Measurements from ENCODE around the gene SYT11.
"Not testable (repeated sequence)": the region's sequence is repeated elsewhere in the genome, so short reads cannot be mapped to it uniquely, and the experiment has no call there.

SYT11 gene

GRCh38 chr1:155888481-155888880 is 29.1 kb downstream of the SYT11 start:
- Histone ChIP-seq H3K4me1 (ENCODE audit: control insufficient read depth in 1 of 2, insufficient read depth in 2 of 2, low read length in 2 of 2) (no peaks in the 10 kb centered on the region), H3K27me3 (ENCODE audit: low read depth, low read length) (no peaks in the 10 kb centered on the region), H3K9me3 (ENCODE audit: control insufficient read depth in 1 of 2, low read length in 2 of 2) (no peaks in the 10 kb centered on the region), H3K4me3 (ENCODE audit: low read depth in 1 of 2, low read length in 2 of 2) (no peak overlapping the region), H3K36me3 (ENCODE audit: control insufficient read depth in 1 of 2, insufficient read depth in 2 of 2, low read length in 2 of 2) (peaks cover 0 to 16% of the 10 kb centered on the region in 2 donors), H3K27ac (ENCODE audit: low read length) (no peak overlapping the region)

GRCh38 chr1:155889566-155889965 is 30.2 kb downstream of the SYT11 start:
- Histone ChIP-seq H3K27me3 (ENCODE audit: low read depth, low read length) (no peaks in the 10 kb centered on the region), H3K36me3 (ENCODE audit: control insufficient read depth in 1 of 2, insufficient read depth in 2 of 2, low read length in 2 of 2) (peaks cover 0 to 17% of the 10 kb centered on the region in 2 donors), H3K27ac (ENCODE audit: low read length) (no peak overlapping the region), H3K4me3 (ENCODE audit: low read depth in 1 of 2, low read length in 2 of 2) (no peak overlapping the region), H3K9me3 (ENCODE audit: control insufficient read depth in 1 of 2, low read length in 2 of 2) (no peaks in the 10 kb centered on the region), H3K4me1 (ENCODE audit: control insufficient read depth in 1 of 2, insufficient read depth in 2 of 2, low read length in 2 of 2) (no peaks in the 10 kb centered on the region)

- Histone ChIP-seq H3K9me3 (ENCODE audit: control insufficient read depth in 1 of 2, low read length in 2 of 2) (no peaks in the 10 kb centered on the region), H3K4me1 (ENCODE audit: control insufficient read depth in 1 of 2, insufficient read depth in 2 of 2, low read length in 2 of 2) (no peaks in the 10 kb centered on the region), H3K4me3 (ENCODE audit: low read depth in 1 of 2, low read length in 2 of 2) (no peak overlapping the region), H3K27me3 (ENCODE audit: low read depth, low read length) (no peaks in the 10 kb centered on the region), H3K36me3 (ENCODE audit: control insufficient read depth in 1 of 2, insufficient read depth in 2 of 2, low read length in 2 of 2) (peaks cover 0 to 17% of the 10 kb centered on the region in 2 donors), H3K27ac (ENCODE audit: low read length) (no peak overlapping the region)
Measured at GRCh38 chr1:155890251-155890650, 30.9 kb downstream of the SYT11 start.

DNA sequence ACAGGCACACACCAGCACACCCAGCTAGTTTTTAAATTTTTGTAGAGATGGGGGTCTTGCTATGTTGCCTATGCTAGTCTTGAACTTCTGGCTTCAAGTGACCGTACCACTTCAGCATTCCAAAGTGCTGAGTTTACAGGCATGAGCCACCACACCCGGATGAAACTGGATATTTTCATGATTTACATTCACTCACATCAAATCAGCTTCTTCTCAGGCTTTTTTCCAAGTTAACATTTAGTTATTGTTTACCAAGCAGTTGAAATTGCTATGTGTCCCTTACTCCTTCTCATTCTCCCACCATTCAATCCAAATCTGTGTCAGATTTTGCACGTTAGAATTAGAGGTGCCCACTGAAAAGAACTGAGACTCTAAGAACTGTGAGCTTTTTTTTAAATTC is 33.4 kb downstream of the SYT11 start:
- H3K9me3 ChIP-seq (ENCODE audit: control insufficient read depth in 1 of 2, low read length in 2 of 2), result no peaks in the 10 kb centered on the region
- peaks cover 4 to 28% of the 10 kb centered on the region in 2 donors for H3K36me3 ChIP-seq (ENCODE audit: control insufficient read depth in 1 of 2, insufficient read depth in 2 of 2, low read length in 2 of 2)
- no peaks in the 10 kb centered on the region for H3K4me1 ChIP-seq (ENCODE audit: control insufficient read depth in 1 of 2, insufficient read depth in 2 of 2, low read length in 2 of 2)
- peak overlapping the region; percentile 62 for H3K27ac ChIP-seq (ENCODE audit: low read length)
- H3K27me3 ChIP-seq (ENCODE audit: low read depth, low read length), result no peaks in the 10 kb centered on the region
- no peak overlapping the region for H3K4me3 ChIP-seq (ENCODE audit: low read depth in 1 of 2, low read length in 2 of 2)

- H3K36me3 ChIP-seq (ENCODE audit: control insufficient read depth in 1 of 2, insufficient read depth in 2 of 2, low read length in 2 of 2), result peaks cover 5 to 28% of the 10 kb centered on the region in 2 donors
- no peak overlapping the region for H3K4me3 ChIP-seq (ENCODE audit: low read depth in 1 of 2, low read length in 2 of 2)
Measured at GRCh38 chr1:155893389-155894142, 34.2 kb downstream of the SYT11 start.

GRCh38 chr1:155895617-155896016 is 36.2 kb downstream of the SYT11 start:
- not testable (repeated sequence) for H3K4me1 ChIP-seq (ENCODE audit: control insufficient read depth in 1 of 2, insufficient read depth in 2 of 2, low read length in 2 of 2); H3K27ac ChIP-seq (ENCODE audit: low read length); H3K9me3 ChIP-seq (ENCODE audit: control insufficient read depth in 1 of 2, low read length in 2 of 2); H3K4me3 ChIP-seq (ENCODE audit: low read depth in 1 of 2, low read length in 2 of 2); H3K27me3 ChIP-seq (ENCODE audit: low read depth, low read length)
- H3K36me3 ChIP-seq (ENCODE audit: control insufficient read depth in 1 of 2, insufficient read depth in 2 of 2, low read length in 2 of 2), result peaks cover 25 to 42% of the 10 kb centered on the region in 2 donors

More at GRCh38 chr1:155893389-155894142, 34.2 kb downstream of the SYT11 start:
- Histone ChIP-seq H3K9me3 (ENCODE audit: control insufficient read depth in 1 of 2, low read length in 2 of 2) (no peaks in the 10 kb centered on the region), H3K4me1 (ENCODE audit: control insufficient read depth in 1 of 2, insufficient read depth in 2 of 2, low read length in 2 of 2) (no peaks in the 10 kb centered on the region), H3K27me3 (ENCODE audit: low read depth, low read length) (no peaks in the 10 kb centered on the region), H3K27ac (ENCODE audit: low read length) (peak overlapping the region; percentile 62)

DNA sequence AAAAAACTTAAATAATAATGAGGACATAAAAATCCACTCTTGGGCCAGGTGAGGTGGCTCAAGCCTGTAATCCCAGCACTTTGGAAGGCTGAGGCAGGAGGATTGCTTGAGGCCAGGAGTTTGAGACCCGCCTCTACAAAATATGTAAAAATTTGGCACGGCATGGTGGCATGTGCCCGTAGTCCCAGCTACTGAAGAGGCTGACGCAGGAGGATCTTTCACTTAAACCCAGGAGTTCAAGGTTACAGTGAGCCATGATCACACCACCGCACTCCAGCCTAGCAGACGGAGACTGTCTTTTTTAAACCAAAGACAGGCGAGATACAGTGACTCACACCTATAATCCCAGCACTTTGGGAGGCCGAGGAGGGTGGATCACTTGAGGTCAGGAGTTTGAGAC is 37.1 kb downstream of the SYT11 start:
- not testable (repeated sequence) for H3K27ac ChIP-seq (ENCODE audit: low read length); H3K4me1 ChIP-seq (ENCODE audit: control insufficient read depth in 1 of 2, insufficient read depth in 2 of 2, low read length in 2 of 2); H3K9me3 ChIP-seq (ENCODE audit: control insufficient read depth in 1 of 2, low read length in 2 of 2); H3K27me3 ChIP-seq (ENCODE audit: low read depth, low read length); H3K4me3 ChIP-seq (ENCODE audit: low read depth in 1 of 2, low read length in 2 of 2)
- peaks cover 27 to 50% of the 10 kb centered on the region in 2 donors for H3K36me3 ChIP-seq (ENCODE audit: control insufficient read depth in 1 of 2, insufficient read depth in 2 of 2, low read length in 2 of 2)

- Histone ChIP-seq H3K4me1 (ENCODE audit: control insufficient read depth in 1 of 2, insufficient read depth in 2 of 2, low read length in 2 of 2) (no peaks in the 10 kb centered on the region), H3K27me3 (ENCODE audit: low read depth, low read length) (no peaks in the 10 kb centered on the region), H3K36me3 (ENCODE audit: control insufficient read depth in 1 of 2, insufficient read depth in 2 of 2, low read length in 2 of 2) (peaks cover 27 to 58% of the 10 kb centered on the region in 2 donors), H3K4me3 (ENCODE audit: low read depth in 1 of 2, low read length in 2 of 2) (no peak overlapping the region), H3K9me3 (ENCODE audit: control insufficient read depth in 1 of 2, low read length in 2 of 2) (no peaks in the 10 kb centered on the region), H3K27ac (ENCODE audit: low read length) (no peak overlapping the region)
Measured at GRCh38 chr1:155897746-155898145, 38.4 kb downstream of the SYT11 start.

DNA sequence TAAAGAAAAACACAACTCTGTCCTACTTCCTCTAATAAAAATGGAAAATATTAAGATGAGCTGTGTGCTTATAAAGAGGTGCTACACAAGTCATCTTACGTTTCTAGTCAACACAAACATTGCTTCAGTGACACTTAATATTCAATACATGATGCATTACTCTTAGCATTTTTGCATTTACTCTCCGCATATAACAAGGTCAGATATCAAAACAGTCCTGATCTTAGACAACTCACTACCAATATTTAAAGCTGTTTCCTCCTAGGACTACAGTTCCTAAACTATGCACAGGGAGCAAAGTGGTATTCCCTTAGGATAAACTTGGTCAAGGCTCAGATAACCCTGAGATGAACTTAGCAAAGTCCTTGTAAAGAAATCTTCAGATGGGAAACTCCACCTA is 39.5 kb downstream of the SYT11 start:
- H3K9me3 ChIP-seq (ENCODE audit: control insufficient read depth in 1 of 2, low read length in 2 of 2), result no peaks in the 10 kb centered on the region
- H3K4me3 ChIP-seq (ENCODE audit: low read depth in 1 of 2, low read length in 2 of 2), result no peak overlapping the region
- H3K27ac ChIP-seq (ENCODE audit: low read length), result no peak overlapping the region
- H3K27me3 ChIP-seq (ENCODE audit: low read depth, low read length), result no peaks in the 10 kb centered on the region
- no peaks in the 10 kb centered on the region for H3K4me1 ChIP-seq (ENCODE audit: control insufficient read depth in 1 of 2, insufficient read depth in 2 of 2, low read length in 2 of 2)
- peaks cover 31 to 58% of the 10 kb centered on the region in 2 donors for H3K36me3 ChIP-seq (ENCODE audit: control insufficient read depth in 1 of 2, insufficient read depth in 2 of 2, low read length in 2 of 2)

- no peaks in the 10 kb centered on the region for H3K27me3 ChIP-seq (ENCODE audit: low read depth, low read length)
- H3K4me1 ChIP-seq (ENCODE audit: control insufficient read depth in 1 of 2, insufficient read depth in 2 of 2, low read length in 2 of 2), result no peaks in the 10 kb centered on the region
- no peak overlapping the region for H3K27ac ChIP-seq (ENCODE audit: low read length)
- H3K4me3 ChIP-seq (ENCODE audit: low read depth in 1 of 2, low read length in 2 of 2), result no peak overlapping the region
- peaks cover 39 to 66% of the 10 kb centered on the region in 2 donors for H3K36me3 ChIP-seq (ENCODE audit: control insufficient read depth in 1 of 2, insufficient read depth in 2 of 2, low read length in 2 of 2)
- no peaks in the 10 kb centered on the region for H3K9me3 ChIP-seq (ENCODE audit: control insufficient read depth in 1 of 2, low read length in 2 of 2)
Measured at GRCh38 chr1:155899683-155900082, 40.3 kb downstream of the SYT11 start.

DNA sequence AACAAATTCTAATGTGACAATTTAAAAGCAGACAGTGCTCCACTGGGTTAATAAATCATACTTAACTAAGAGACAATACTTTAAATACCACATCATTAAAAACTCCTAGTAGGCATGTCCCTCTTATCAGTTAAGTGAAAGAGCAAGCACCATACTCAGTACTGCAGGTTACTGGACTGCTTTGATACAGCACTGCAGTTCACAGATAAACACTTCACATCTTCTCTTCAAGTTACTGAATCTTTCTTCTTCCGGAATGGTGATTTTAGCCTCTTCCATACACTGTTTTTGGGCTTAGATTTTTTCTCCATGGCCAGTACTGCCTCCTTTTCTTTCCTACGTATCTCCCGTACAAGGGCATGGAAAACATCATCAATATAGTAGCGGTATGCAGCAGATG is 40.8 kb downstream of the SYT11 start:
- Histone ChIP-seq H3K9me3 (ENCODE audit: control insufficient read depth in 1 of 2, low read length in 2 of 2) (no peaks in the 10 kb centered on the region), H3K4me1 (ENCODE audit: control insufficient read depth in 1 of 2, insufficient read depth in 2 of 2, low read length in 2 of 2) (no peaks in the 10 kb centered on the region), H3K4me3 (ENCODE audit: low read depth in 1 of 2, low read length in 2 of 2) (no peak overlapping the region), H3K27ac (ENCODE audit: low read length) (no peak overlapping the region), H3K36me3 (ENCODE audit: control insufficient read depth in 1 of 2, insufficient read depth in 2 of 2, low read length in 2 of 2) (peaks cover 42 to 70% of the 10 kb centered on the region in 2 donors), H3K27me3 (ENCODE audit: low read depth, low read length) (no peaks in the 10 kb centered on the region)

DNA sequence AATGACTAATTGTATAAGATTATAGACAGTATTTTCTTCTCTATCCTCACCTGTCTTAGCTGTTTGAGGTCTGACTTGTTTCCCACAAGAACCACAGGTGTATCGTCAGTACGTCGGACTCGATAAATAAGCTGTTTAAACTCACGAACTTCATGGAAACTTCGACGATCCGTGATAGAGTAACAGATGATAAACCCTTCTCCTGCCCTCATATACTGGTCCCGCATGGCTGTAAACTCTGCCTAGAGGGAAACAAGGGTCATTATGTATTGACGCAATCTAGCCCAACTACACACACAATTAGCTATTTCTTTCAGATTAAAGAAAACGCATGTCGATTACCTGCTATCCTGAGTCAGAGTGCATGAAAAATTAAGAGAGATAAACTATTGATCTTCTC is 44.9 kb downstream of the SYT11 start:
- H3K9me3 ChIP-seq (ENCODE audit: control insufficient read depth in 1 of 2, low read length in 2 of 2), result no peaks in the 10 kb centered on the region
- no peak overlapping the region for H3K4me3 ChIP-seq (ENCODE audit: low read depth in 1 of 2, low read length in 2 of 2)
- H3K27ac ChIP-seq (ENCODE audit: low read length), result no peak overlapping the region
- no peaks in the 10 kb centered on the region for H3K27me3 ChIP-seq (ENCODE audit: low read depth, low read length)
- peaks cover 37 to 56% of the 10 kb centered on the region in 2 donors for H3K36me3 ChIP-seq (ENCODE audit: control insufficient read depth in 1 of 2, insufficient read depth in 2 of 2, low read length in 2 of 2)
- no peaks in the 10 kb centered on the region for H3K4me1 ChIP-seq (ENCODE audit: control insufficient read depth in 1 of 2, insufficient read depth in 2 of 2, low read length in 2 of 2)

Data from muscle layer of duodenum (tissue), 2 donors.